Adipocyte (in vitro differentiated cells): ENCODE measurements around the gene ZNF202.
"Not testable (repeated sequence)": the region's sequence is repeated elsewhere in the genome, so short reads cannot be mapped to it uniquely, and the experiment has no call there.

Source experiments
- DNase-seq: peaks from one replicate; pipeline ENCODE4 v3.0.0-alpha.2; 2015; ENCODE audit warnings: low read depth
- H3K27me3 ChIP-seq: replicated peaks from 2 replicates; pipeline ENCODE4 v1.7.0; 2013; ENCODE audit warnings: mild to moderate bottlenecking, low read length, moderate library complexity; ENCODE audit not compliant: control insufficient read depth, insufficient read depth
- H3K36me3 ChIP-seq: 2 replicates; pipeline ENCODE4 v1.7.0; 2013; ENCODE audit warnings: low read length, mild to moderate bottlenecking, moderate library complexity; ENCODE audit not compliant: control insufficient read depth, insufficient read depth, severe bottlenecking
- H3K4me1 ChIP-seq: 2 replicates; pipeline ENCODE4 v1.7.0; 2013; ENCODE audit warnings: mild to moderate bottlenecking, low read length, moderate library complexity; ENCODE audit not compliant: control insufficient read depth, insufficient read depth
- H3K4me3 ChIP-seq: 2 replicates; pipeline ENCODE4 v1.7.0; 2013; ENCODE audit warnings: mild to moderate bottlenecking, low read length, moderate library complexity
- H3K9ac ChIP-seq: 2 replicates; pipeline ENCODE4 v1.7.0; 2013; ENCODE audit warnings: mild to moderate bottlenecking, low read length, moderate library complexity
- H3K9me3 ChIP-seq: 2 replicates; pipeline ENCODE4 v1.7.0; 2013; ENCODE audit warnings: mild to moderate bottlenecking, low read length, moderate library complexity; ENCODE audit not compliant: control insufficient read depth

ZNF202 gene

DNA sequence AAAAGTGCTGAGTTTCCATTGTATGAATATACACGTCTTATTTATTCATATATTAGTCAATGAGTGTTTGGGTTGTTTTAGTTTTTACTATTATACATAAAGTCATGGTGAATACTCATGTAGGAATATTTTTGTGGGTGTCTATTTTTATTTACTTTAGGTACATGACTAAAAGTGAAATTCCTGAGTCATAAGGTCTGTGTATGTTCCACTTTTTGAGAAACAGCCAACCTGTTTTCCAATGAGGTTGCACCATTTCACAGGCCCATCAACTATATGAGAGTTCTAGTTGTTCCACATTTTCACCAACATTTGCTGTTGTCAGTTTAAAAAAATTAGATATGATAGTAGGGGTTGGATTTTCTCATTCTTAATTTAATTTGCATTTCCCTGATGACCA is 19.4 kb upstream of the ZNF202 start:
- H3K9ac ChIP-seq: no peak overlapping the region
- no peaks in the 10 kb centered on the region for H3K36me3 ChIP-seq
- H3K4me3 ChIP-seq: no peak overlapping the region
- peaks cover 15% of the 10 kb centered on the region for H3K9me3 ChIP-seq
- DNase-seq: no peak
- no peaks in the 10 kb centered on the region for H3K4me1 ChIP-seq
- H3K27me3 ChIP-seq: peaks cover 6% of the 10 kb centered on the region

DNA sequence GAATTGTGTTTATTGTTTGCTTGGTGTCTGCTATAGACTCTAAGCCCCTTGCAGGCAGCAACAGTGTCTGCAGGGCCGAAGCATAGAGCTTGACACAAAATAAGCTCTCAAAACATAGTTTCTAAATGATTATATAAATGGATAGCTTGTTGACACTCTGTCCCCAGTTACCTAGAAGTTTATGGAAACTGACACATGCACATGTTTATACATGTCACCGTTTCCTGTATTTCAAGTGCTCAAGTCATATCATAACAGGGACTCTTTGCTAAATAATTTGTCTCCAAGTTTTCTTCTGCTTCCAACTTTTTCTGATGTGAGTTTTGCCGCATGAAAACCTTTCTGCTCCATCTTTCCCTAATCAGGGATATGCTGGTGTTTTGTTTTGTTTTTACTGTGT is 16.5 kb upstream of the ZNF202 start:
- Histone ChIP-seq H3K9me3 (peaks cover 11% of the 10 kb centered on the region), H3K27me3 (peaks cover 14% of the 10 kb centered on the region), H3K9ac (no peak overlapping the region), H3K4me3 (no peak overlapping the region), H3K36me3 (no peaks in the 10 kb centered on the region), H3K4me1 (no peaks in the 10 kb centered on the region)
- DNase-seq: no peak

DNA sequence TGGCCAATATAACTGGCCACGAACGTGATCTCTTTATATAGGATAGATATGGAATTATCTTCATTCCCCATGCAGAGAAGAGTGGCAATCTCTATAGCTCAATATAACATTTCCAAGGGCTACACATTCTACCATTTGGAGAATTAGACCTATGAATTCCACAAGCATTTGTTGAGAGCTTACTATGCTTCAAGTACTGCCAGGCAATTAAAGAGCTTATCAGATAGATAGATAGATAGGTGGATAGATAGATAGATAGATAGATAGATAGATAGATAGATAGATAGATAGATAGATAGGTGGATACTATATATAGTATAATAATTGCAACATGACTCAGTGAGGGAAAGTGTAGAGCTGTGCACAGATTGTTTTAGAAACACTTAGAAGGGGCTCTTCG is 14.4 kb upstream of the ZNF202 start:
- no peak for DNase-seq
- Histone ChIP-seq H3K36me3 (no peaks in the 10 kb centered on the region), H3K9ac (no peak overlapping the region), H3K9me3 (no peaks in the 10 kb centered on the region), H3K4me3 (no peak overlapping the region), H3K4me1 (no peaks in the 10 kb centered on the region), H3K27me3 (peaks cover 19% of the 10 kb centered on the region)

DNA sequence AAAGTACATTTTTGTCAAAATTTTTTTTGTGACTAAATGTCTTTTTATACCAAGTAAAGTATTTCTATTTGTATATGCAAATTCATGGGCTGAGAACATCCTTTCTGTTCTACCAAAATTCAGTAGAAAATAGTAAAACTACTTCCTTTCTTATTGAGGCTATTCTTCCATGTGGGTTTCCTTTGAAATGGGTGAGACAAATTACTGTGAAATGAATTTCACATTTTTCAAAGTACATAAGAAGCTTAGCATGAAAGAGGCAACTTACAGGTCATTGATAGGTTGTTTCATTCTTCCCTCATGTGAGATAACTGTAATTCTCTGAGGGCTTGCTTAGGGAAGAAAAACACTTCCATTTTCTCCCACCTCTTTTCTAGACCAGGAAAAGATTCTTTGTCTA is 13.9 kb upstream of the ZNF202 start:
- no peak overlapping the region for H3K9ac ChIP-seq
- H3K4me1 ChIP-seq: no peaks in the 10 kb centered on the region
- no peaks in the 10 kb centered on the region for H3K36me3 ChIP-seq
- DNase-seq: no peak
- no peak overlapping the region for H3K4me3 ChIP-seq
- no peaks in the 10 kb centered on the region for H3K9me3 ChIP-seq
- H3K27me3 ChIP-seq: peaks cover 19% of the 10 kb centered on the region

DNA sequence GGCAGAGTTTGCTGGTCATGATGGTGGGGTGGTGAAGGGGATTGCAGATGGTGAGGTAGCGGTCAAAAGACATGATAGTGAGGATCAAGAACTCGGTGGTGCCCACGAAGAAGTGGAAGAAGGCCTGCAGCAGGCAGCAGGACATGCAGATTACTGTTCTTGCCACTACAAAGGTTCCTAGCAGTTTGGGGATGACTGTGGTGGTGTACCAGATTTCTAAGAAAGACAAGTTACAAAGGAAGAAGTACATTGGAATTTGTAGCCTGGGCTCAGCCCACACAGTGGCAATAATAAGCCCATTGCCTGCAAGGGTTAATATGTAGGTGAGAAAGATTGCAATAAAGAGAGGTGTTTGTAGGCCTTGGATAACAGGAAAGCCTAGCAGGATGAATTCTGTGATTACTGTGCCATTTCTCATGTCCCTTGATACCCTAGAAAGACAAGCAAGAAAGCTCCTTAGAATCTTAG is 12.7 kb upstream of the ZNF202 start, which contains the start of gene OR6X1:
Gene OR6X1, minus strand, starts transcription at position 418 of the 468 bp plus-strand sequence. Its CDS starts 0 bp downstream, at position 418.
- no peak for DNase-seq
- Histone ChIP-seq H3K9me3 (no peaks in the 10 kb centered on the region), H3K9ac (no peak within 1 kb of the TSS), H3K4me3 (no peak within 1 kb of the TSS), H3K4me1 (no peaks in the 10 kb centered on the region), H3K27me3 (peaks cover 19% of the 10 kb centered on the region), H3K36me3 (no peaks in the 10 kb centered on the region)

DNA sequence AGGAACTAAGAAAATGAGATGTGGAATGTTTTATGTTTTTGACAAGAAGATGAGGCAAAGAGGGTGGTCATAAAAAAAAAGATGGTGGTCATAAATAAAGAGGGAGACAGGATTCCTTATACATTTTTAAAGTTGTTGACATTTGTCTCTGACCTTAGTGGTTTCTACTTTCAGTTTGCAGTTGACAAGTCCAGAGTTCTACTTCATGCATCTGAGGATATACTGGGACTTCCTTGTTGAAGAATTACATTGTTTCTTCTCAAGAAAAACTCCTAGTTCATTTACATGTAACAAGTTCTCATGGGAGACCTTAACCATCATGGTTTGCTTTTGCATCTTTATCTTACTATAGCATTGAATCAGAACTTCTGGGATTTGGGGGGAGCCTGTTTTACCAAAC is 11.7 kb upstream of the ZNF202 start:
- Histone ChIP-seq H3K27me3 (peaks cover 19% of the 10 kb centered on the region), H3K9me3 (no peaks in the 10 kb centered on the region), H3K4me3 (no peak overlapping the region), H3K9ac (no peak overlapping the region), H3K4me1 (no peaks in the 10 kb centered on the region), H3K36me3 (no peaks in the 10 kb centered on the region)
- DNase-seq: no peak

DNA sequence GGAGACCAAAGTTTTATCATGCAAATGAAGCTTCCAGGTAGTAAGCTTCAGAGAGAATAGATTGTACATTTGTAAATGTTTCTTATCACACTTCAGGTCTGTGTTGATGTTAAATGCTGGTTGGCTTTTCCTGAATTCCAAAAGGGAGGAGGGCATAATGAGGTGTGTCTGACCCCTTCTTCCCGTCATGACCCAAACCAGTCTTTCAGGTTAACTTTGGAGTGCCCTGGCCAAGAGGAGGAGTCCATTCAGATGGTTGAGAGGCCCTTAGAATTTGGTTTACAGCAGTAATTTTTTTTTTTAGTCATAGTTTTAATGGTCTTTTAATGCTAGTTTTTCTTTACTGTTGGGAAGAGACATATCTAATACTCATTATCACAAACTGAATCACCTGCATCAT is 10.3 kb upstream of the ZNF202 start:
- no peak for DNase-seq
- Histone ChIP-seq H3K27me3 (peaks cover 19% of the 10 kb centered on the region), H3K4me1 (no peaks in the 10 kb centered on the region), H3K9me3 (no peaks in the 10 kb centered on the region), H3K36me3 (no peaks in the 10 kb centered on the region), H3K9ac (no peak overlapping the region), H3K4me3 (no peak overlapping the region)

DNA sequence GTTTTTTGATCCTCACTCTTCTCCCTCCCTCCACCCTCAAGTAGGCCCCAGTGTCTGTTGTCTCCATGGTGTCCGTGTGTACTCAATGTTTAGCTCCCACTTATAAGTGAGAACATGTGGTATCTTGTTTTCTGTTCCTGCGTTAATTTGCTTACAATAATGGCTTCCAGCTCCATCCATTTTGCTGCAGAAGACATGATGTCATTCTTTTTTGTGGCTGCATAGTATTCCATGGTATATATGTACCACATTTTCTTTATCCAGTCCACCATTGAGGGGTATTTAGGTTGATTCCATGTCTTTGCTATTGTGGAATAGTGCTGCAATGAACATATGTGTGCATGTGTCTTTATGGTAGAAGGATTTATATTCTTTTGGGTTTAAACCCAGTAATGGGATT is 6.9 kb upstream of the ZNF202 start:
- not testable (repeated sequence) for DNase-seq, H3K36me3 ChIP-seq, H3K27me3 ChIP-seq, H3K9ac ChIP-seq, H3K4me3 ChIP-seq, H3K9me3 ChIP-seq, H3K4me1 ChIP-seq

DNA sequence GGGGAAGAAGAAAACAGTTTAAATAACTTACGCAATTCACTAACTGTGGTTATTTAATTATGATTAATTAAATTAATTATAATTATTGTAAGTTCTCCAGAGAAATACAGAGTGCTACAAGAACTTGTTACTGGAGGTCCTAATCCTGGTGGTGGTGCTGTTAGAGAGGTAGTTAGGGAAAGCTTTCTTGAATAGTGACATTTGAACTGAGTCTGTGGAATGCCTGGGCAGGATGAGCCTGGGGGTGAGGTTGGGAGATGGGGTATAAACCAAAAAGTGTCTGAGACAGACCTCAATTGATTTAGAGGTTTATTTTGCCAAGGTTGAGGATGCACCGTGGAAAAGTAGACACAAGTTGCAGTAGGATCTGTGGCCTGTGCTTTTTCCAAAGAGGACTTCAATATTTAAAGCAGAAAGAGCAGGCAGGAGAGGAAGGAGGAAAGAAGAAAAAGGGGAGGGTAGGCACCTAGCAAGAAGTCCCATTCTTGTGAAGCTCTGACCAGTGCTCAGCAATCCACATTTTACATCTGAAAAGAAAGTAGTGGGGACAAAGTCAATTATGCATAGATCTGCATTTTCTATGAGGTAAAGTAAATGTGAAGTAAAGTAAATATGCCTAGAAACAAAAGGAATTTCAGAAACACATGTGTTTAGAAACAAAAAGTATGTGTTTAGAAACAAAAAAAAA is 4.4 kb upstream of the ZNF202 start:
- no peaks in the 10 kb centered on the region for H3K9me3 ChIP-seq
- peaks cover 5% of the 10 kb centered on the region for H3K4me1 ChIP-seq
- no peak overlapping the region for H3K9ac ChIP-seq
- no peak overlapping the region for H3K4me3 ChIP-seq
- no peaks in the 10 kb centered on the region for H3K27me3 ChIP-seq
- no peaks in the 10 kb centered on the region for H3K36me3 ChIP-seq
- no peak for DNase-seq

DNA sequence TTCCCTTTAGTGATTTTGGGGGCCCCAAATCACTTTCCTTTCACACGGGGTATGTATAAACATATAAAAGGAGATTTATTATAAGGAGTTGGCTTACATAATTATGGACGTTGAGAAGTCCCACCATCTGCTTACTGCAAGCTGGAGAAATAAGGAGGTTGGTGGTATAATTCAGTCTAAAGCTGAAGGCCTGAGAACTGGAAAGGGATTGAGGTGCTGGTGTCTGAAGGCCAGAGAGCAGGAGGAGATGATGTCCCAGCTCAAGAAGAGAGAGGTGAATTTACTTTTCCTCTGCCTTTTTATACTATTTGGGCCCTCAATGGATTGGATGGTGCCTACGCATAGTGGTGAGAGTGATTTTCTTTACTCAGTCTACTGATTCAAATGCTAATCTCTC is 1.3 kb upstream of the ZNF202 start:
- H3K36me3 ChIP-seq: peaks cover 9% of the 10 kb centered on the region
- peaks cover 14% of the 10 kb centered on the region for H3K4me1 ChIP-seq
- H3K9ac ChIP-seq: no peak overlapping the region
- no peak for DNase-seq
- no peaks in the 10 kb centered on the region for H3K27me3 ChIP-seq
- no peaks in the 10 kb centered on the region for H3K9me3 ChIP-seq
- peak overlapping the region; percentile 98 for H3K4me3 ChIP-seq

DNA sequence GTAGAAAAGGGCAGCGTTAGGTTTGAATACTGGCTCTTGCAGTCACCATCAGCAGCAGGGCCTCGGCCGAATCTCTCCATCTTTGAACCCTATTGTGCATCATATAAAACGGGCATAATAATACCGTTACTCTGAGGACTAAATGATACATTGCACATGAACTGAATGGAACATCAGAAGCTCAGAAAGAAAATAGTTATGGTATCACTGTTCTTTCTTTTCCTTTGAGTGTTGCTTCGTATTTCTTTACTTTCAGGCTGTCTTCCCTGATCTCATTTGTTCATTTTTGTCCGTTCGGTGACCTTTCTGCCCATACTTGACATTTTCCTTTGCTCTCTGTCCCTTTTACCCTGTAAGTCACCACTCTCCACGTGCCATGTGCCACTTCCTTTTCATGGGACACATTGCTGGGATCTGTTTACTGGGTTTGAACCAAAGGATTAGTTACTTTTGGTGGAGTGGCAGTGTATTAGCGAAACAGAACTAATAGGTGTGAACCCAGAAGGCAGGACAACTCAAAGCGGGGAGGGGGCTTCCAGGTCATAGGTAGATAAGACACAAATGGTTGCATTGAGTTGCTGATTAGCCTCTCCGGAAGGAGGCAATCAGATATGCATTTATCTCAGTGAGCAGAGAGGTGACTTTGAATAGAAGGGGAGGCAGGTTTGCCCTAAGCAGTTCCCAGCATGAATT is 717 bp upstream of the ZNF202 start:
- Histone ChIP-seq H3K27me3 (no peaks in the 10 kb centered on the region), H3K4me3 (peak overlapping the region; percentile 98), H3K9me3 (no peaks in the 10 kb centered on the region), H3K4me1 (peaks cover 14% of the 10 kb centered on the region), H3K9ac (peak overlapping the region; percentile 94), H3K36me3 (peaks cover 9% of the 10 kb centered on the region)
- no peak for DNase-seq
